Transverse colon (tissue), 4 donors: ENCODE measurements around the gene PSMB7.

Experiments used
- EP300 ChIP-seq: sonication (generic); formaldehyde crosslinking; IDR thresholded peaks from one replicate; pipeline ENCODE4 v1.6.1; 2017; ENCODE audit warnings: antibody characterized with exemption, low read depth
- POLR2A ChIP-seq: fragments of 450-650 bp; IDR thresholded peaks from one replicate; pipeline ENCODE4 v1.6.1; 2016; ENCODE audit warnings: antibody characterized with exemption, mild to moderate bottlenecking, moderate library complexity
- POLR2AphosphoS5 ChIP-seq, 3 donors: sonication (generic); formaldehyde crosslinking; IDR thresholded peaks; one replicate each; pipeline ENCODE4 v1.6.1; 2016; ENCODE audit warnings: antibody characterized with exemption in 3 of 3
- TF ChIP-seq, protein P1 (sequence below), 5 experiments: fragments of 200-600 bp in 3 of 5; fragments of 450-650 bp in 2 of 5; sonication (generic) in 3 of 5; IDR thresholded peaks; 1 replicate in 2 of 5; 2 replicates in 3 of 5; pipeline ENCODE4 v1.5.1; 2016 to 2017; ENCODE audit warnings: antibody characterized with exemption in 5 of 5, inconsistent platforms in 3 of 5, mild to moderate bottlenecking in 2 of 5, moderate library complexity in 1 of 5

- TF ChIP-seq POLR2AphosphoS5 (IDR thresholded peaks at IDR 0.05) = no peak
- TF ChIP-seq EP300 = no peak
- TF ChIP-seq, protein P1, sequence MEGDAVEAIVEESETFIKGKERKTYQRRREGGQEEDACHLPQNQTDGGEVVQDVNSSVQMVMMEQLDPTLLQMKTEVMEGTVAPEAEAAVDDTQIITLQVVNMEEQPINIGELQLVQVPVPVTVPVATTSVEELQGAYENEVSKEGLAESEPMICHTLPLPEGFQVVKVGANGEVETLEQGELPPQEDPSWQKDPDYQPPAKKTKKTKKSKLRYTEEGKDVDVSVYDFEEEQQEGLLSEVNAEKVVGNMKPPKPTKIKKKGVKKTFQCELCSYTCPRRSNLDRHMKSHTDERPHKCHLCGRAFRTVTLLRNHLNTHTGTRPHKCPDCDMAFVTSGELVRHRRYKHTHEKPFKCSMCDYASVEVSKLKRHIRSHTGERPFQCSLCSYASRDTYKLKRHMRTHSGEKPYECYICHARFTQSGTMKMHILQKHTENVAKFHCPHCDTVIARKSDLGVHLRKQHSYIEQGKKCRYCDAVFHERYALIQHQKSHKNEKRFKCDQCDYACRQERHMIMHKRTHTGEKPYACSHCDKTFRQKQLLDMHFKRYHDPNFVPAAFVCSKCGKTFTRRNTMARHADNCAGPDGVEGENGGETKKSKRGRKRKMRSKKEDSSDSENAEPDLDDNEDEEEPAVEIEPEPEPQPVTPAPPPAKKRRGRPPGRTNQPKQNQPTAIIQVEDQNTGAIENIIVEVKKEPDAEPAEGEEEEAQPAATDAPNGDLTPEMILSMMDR (IDR thresholded peaks at IDR 0.05) = no peak
- no peak for TF ChIP-seq POLR2A
Measured at GRCh38 chr9:124452841-124453585, 37.8 kb upstream of the PSMB7 start.
